Measurements from ENCODE around the gene GLIS1.

The GLIS1 gene

DNA sequence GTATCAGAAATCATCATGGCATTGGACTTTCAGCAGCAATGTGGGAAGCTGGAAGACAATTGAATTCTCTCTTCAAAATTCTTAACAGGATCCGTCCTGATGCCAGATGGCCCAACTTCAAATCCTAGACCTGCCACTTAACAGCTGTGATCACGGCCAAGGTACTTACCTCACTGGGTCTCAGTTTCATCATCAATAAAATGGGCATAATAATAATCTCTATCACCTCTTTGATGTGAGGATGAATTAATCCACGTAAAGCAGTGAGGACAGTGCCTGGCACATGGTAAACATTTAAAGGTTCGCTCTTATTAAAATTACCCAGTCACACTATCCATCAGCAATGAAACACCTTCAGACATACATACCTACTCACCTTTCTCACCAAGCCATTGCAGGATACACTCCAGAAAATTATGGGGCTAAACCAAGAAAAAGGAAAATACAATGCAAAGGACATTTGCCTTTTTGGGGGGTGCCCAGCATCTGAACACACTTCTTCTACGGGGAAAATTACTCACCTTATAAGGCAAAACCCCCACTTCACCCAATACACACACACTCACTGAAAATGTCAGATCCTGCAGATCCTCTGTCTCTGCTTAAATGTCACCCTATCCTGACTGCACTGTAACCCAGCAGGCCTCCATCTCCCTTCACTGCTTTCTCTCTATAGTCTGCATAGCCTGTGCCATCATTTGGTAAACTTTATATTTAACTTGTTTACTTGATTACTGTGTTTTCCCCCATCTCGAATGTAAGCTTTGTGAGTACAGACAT is 21.7 kb downstream of the GLIS1 start:
- DNase-seq (ENCODE audit: low read depth) = no peak

- DNase-seq (ENCODE audit: low read depth) = no peak
Measured at GRCh38 chr1:53716150-53716549, 22.8 kb downstream of the GLIS1 start.

DNA sequence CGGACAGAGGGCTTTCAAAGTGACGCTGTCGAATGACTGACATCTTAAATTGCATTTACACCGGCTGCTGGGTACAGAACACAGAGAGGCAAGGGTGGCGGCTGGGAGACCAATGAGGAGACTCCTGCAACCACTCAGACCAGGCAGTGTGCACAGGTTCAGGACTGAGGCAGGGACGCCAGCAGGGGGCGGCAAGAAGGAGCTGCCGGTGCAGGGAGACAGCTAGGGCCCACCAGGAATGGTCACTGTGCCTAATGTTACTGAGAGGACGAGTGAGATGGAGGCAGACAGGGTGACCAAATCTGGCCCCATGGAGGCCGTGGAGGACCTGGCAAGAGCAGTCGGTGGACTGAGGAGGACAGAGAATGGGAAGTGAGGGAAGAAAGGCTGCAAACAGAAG is 23.5 kb downstream of the GLIS1 start:
- DNase-seq (ENCODE audit: low read depth) = peak; percentile 32

DNA sequence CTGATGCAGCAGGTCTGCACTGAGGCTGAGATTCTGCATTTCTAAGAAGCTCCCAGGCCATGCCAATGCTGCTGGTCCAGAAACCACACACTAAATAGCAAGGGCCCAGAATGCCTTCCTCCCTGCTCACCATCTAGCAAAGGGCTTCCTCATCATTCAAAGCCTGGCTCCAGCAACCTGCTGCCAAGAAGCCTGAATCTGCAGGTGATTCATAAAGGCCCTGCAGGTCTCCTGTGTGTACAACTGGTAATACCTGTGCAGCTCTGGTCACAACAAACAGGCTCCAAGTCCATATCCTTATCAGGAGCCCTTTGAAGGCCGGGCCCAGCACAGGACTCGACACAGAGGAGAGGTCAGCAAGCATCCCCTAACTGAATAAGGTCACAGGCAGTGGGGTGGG is 26.7 kb downstream of the GLIS1 start:
- DNase-seq (ENCODE audit: low read depth) = no peak

DNA sequence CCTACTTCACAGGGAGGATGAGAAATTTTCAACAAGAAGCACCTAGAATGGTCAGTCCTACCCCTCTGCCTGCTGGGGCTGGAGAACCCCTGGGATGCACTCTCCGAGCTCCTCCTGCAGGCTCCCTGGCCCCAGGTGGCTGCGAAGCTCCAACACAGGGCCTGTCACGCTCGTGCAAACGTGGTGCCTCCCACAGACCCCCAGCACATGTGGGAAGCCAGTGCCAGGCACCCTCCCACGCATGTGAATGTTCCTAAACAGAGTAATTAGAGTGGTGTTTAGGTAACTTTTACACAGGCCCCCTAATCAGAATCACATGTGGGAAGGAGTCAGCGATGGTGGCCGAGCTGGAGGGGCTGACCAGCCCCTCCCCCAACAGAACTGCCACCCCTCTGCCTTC is 28.4 kb downstream of the GLIS1 start:
- no peak for DNase-seq (ENCODE audit: low read depth)

- no peak for DNase-seq (ENCODE audit: low read depth)
Measured at GRCh38 chr1:53708687-53709086, 30.3 kb downstream of the GLIS1 start.

GRCh38 chr1:53706356-53706755 is 32.6 kb downstream of the GLIS1 start:
- DNase-seq (ENCODE audit: low read depth) = no peak

- no peak for DNase-seq (ENCODE audit: low read depth)
Measured at GRCh38 chr1:53705446-53706096, 33.4 kb downstream of the GLIS1 start.

DNA sequence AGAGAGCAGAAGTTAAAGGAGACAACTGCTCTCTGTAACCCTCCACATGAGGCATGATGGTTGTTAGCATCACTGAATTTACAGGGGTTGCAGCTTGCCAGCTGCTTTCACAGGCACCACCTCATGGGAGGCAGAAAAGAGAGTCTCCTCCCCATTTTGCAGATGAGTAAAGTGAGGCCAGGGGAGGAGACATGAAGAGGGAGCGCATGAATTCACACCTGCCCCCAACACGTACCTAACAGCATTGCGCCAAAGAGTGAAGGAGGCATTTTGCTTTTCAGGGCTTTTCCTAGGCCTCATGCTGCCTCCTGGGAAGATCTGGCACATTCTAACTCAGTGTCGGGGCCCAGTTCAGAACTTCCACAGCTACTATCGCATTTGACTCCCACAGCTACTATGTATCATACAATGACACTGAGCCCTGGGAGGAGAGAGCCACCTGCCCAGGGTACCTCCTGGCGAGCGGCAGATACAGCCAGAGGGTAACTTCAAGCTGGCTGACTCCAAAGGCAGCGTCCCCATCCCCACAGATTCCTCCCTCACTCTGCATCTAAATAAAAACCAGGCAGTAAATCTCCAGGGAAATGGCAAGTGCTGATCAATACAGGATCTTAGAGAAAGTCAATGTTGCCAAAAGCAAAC is 34.0 kb downstream of the GLIS1 start:
- no peak for DNase-seq (ENCODE audit: low read depth)

GRCh38 chr1:53704304-53704703 is 34.7 kb downstream of the GLIS1 start:
- no peak for DNase-seq (ENCODE audit: low read depth)

DNA sequence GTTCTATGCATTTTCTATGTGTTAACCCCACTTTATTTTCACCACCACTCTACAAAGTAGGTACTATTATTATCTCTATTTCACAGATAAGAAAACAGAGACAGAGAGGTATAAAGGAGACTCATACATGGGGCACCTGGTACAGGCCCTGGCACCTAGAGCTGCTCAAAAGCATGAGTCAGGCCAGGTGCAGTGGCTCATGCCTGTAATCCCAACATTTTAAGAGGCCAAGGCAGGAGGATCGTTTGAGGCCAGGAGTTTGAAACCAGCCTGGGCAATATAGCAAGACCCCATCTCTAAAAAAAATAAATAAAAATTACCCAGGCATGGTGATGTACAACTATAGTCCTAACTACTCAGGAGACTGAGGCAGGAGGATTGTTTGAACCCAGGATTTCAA is 35.8 kb downstream of the GLIS1 start:
- no peak for DNase-seq (ENCODE audit: low read depth)

- DNase-seq (ENCODE audit: low read depth) = no peak
Measured at GRCh38 chr1:53702341-53702740, 36.6 kb downstream of the GLIS1 start.

- DNase-seq (ENCODE audit: low read depth) = no peak
Measured at GRCh38 chr1:53700776-53701175, 38.2 kb downstream of the GLIS1 start.

GRCh38 chr1:53699981-53700380 is 39.0 kb downstream of the GLIS1 start:
- DNase-seq (ENCODE audit: low read depth) = no peak

DNA sequence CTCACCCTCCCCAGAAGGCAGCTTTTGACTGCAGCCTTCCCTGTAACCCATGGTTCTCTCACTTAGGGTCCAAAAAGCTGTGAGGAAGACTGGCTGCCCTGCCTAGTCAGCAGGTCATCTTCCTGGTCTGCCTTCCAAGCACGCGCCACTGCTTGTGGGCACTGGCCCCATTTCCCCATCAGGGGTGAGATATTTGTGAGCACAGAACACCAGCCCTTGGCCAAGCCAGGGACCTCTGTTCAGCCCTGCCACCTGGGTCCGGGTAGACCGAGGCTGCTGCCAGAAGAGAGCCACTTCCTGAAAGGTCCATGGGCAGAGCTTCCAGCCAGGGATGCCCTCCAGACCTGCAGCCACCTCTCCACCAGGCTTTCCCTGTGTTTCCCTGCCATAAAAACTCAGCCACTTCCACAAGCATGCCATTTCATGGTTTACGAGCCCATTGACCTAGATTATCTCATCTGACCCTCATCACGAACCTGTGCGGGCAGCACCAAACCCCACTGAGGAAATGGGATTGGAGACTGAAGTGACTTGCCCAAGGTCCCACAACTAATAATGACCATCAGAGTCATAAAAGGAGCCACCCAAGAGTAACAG is 40.5 kb downstream of the GLIS1 start:
- DNase-seq (ENCODE audit: low read depth) = no peak

DNA sequence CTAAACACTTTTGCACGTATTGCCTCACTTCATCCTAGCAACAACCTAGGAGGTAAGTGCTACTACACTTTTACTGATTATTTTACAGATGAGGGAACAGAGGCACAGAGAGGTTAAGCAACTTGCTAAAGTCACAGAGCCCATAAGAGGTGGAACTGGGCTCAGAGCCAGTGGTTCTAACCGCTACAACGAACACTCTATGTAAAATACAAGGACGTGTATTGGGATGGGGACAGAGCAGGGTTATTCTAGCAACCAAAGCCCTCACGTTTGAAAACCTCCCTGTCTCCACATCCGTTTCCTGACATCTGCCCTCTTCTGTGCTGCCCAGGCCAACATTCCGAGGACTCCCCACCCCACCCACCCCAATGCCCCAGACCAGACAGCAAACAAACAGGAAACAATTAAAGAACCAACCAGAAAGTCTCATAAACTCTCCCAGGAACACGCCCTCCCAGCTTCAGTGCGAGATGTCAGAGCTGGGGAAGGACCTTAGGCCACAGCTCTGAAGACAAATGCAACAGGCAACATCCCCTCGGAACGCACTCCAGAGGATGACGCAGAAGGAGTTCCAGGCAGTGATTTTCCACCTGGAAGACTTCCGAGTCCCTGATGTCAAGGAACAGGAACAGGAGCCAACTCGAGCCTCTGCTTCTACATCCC is 41.1 kb downstream of the GLIS1 start:
- DNase-seq (ENCODE audit: low read depth) = peak; percentile 75

GRCh38 chr1:53696990-53697389 is 42.0 kb downstream of the GLIS1 start:
- DNase-seq (ENCODE audit: low read depth) = no peak

- no peak for DNase-seq (ENCODE audit: low read depth)
Measured at GRCh38 chr1:53696571-53696970, 42.4 kb downstream of the GLIS1 start.

- DNase-seq (ENCODE audit: low read depth) = no peak
Measured at GRCh38 chr1:53696051-53696450, 42.9 kb downstream of the GLIS1 start.

- DNase-seq (ENCODE audit: low read depth) = no peak
Measured at GRCh38 chr1:53695116-53695515, 43.8 kb downstream of the GLIS1 start.

DNA sequence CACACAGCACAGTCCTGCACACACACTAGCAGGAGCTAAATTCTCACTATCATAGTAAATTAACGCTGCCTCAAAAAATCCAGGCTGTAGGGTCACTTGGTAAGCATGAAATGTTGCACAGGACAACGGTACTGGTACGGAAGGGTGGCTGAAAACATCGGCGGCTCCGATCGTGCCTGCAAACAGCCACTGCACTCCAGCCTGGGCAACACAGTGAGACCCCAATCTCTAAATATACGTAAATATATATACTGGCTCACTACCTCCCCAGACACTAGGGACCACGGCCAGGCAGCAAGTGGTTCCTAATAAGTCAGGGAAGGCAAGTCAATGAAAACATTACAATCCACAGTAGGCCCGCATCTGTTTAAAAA is 44.3 kb downstream of the GLIS1 start:
- DNase-seq (ENCODE audit: low read depth) = no peak
